IMR-90 (cell line): Measurements from ENCODE around the gene SCN10A. TPM values are rescaled to one million over a fixed set of nuclear protein-coding genes. Genes with fewer than 3 reads are reported as not detected.

Experiments
- ATAC-seq: fragments of 200-7000 bp; cut with Tn5 transposase; 2 replicates; pipeline ENCODE4 v1.9.1; 2020; ENCODE audit warnings: low read depth, mild to moderate bottlenecking, moderate library complexity
- BruUV-seq: library from RNA; stranded (reverse); fragments of 400-500 nt; replicated peaks from 2 replicates; lab custom pipeline; 2021; lab: Mats Ljungman, UMichigan
- CTCF ChIA-PET: fragments of 300-600 bp; formaldehyde crosslinking; extraction: SDS; loops from one replicate; lab custom pipeline; 2021; ENCODE audit warnings: antibody characterized with exemption; lab: Yijun Ruan, JAX
- POLR2A ChIA-PET: fragments of 300-600 bp; sonication (Branson Sonifier 250); formaldehyde crosslinking; loops from one replicate; lab custom pipeline; 2022; ENCODE audit warnings: antibody characterized with exemption; ENCODE audit not compliant: unreplicated experiment; lab: Charles Lee
- DNase-seq: peaks from one replicate; pipeline ENCODE4 v3.0.0; 2013
- H2AFZ ChIP-seq: replicated peaks from 2 replicates; pipeline ENCODE3; 2013; ENCODE audit warnings: low read length, mild to moderate bottlenecking; ENCODE audit not compliant: poor library complexity
- H2AK5ac ChIP-seq: 2 replicates; pipeline ENCODE4 v1.6.1; 2013; ENCODE audit warnings: low read depth, low read length, inconsistent platforms
- H2AK9ac ChIP-seq: replicated peaks from 2 replicates; pipeline ENCODE3; 2013; ENCODE audit warnings: mild to moderate bottlenecking, low read depth, low read length, moderate library complexity; ENCODE audit not compliant: poor library complexity
- H2BK120ac ChIP-seq: 2 replicates; pipeline ENCODE4 v1.6.1; 2013; ENCODE audit warnings: low read depth, low read length, inconsistent platforms
- H2BK15ac ChIP-seq: 3 replicates; pipeline ENCODE4 v1.6.1; 2013; ENCODE audit warnings: low read depth, low read length, inconsistent platforms
- H2BK20ac ChIP-seq: 2 replicates; pipeline ENCODE4 v1.6.1; 2013; ENCODE audit warnings: low read depth, mild to moderate bottlenecking, inconsistent platforms, low read length, moderate library complexity
- H2BK5ac ChIP-seq: 2 replicates; pipeline ENCODE4 v1.6.1; 2013; ENCODE audit warnings: mild to moderate bottlenecking, low read depth, low read length, inconsistent platforms; ENCODE audit not compliant: poor library complexity, severe bottlenecking
- H3K14ac ChIP-seq: replicated peaks from 2 replicates; pipeline ENCODE4 v1.6.1; 2013; ENCODE audit warnings: low read depth, low read length, inconsistent platforms
- H3K18ac ChIP-seq: 2 replicates; pipeline ENCODE4 v1.6.1; 2013; ENCODE audit warnings: low read depth, low read length, control low read depth
- H3K23ac ChIP-seq: 2 replicates; pipeline ENCODE4 v1.6.1; 2013; ENCODE audit warnings: low read depth, low read length, inconsistent platforms
- H3K27ac ChIP-seq: 2 replicates; pipeline ENCODE4 v1.5.1; 2013; ENCODE audit warnings: mild to moderate bottlenecking, control low read depth, low read length; ENCODE audit not compliant: insufficient read depth
- H3K27me3 ChIP-seq: 2 replicates; pipeline ENCODE4 v1.6.1; 2013; ENCODE audit warnings: low read length; ENCODE audit not compliant: control insufficient read depth, insufficient read depth
- H3K36me3 ChIP-seq: 2 replicates; pipeline ENCODE4 v1.6.1; 2013; ENCODE audit warnings: low read length, mixed read lengths; ENCODE audit not compliant: control insufficient read depth, insufficient read depth
- H3K4ac ChIP-seq: 2 replicates; pipeline ENCODE4 v1.6.1; 2013; ENCODE audit warnings: low read depth, low read length, inconsistent platforms
- H3K4me1 ChIP-seq: 2 replicates; pipeline ENCODE4 v1.6.1; 2013; ENCODE audit warnings: low read length, mixed read lengths; ENCODE audit not compliant: control insufficient read depth, insufficient read depth
- H3K4me2 ChIP-seq: 2 replicates; pipeline ENCODE4 v1.6.1; 2013; ENCODE audit warnings: low read depth, mild to moderate bottlenecking, control low read depth, low read length, moderate library complexity
- H3K4me3 ChIP-seq: 2 replicates; pipeline ENCODE4 v1.5.1; 2013; ENCODE audit warnings: low read depth, mild to moderate bottlenecking, control low read depth, low read length, moderate library complexity; ENCODE audit not compliant: insufficient read depth
- H3K56ac ChIP-seq: 2 replicates; pipeline ENCODE4 v1.6.1; 2013; ENCODE audit warnings: low read length, inconsistent platforms; ENCODE audit not compliant: insufficient read depth; ENCODE audit errors: extremely low read depth
- H3K79me1 ChIP-seq, 2 experiments: 2 replicates each; pipeline ENCODE4 v1.6.1; 2013; ENCODE audit warnings: low read length in 2 of 2, inconsistent platforms in 1 of 2, low read depth in 1 of 2
- H3K9ac ChIP-seq: 2 replicates; pipeline ENCODE4 v1.6.1; 2013; ENCODE audit warnings: low read depth, low read length, control low read depth
- H3K9me1 ChIP-seq: 2 replicates; pipeline ENCODE4 v1.6.1; 2013; ENCODE audit warnings: low read length, inconsistent platforms; ENCODE audit not compliant: insufficient read depth
- H3K9me3 ChIP-seq: 2 replicates; pipeline ENCODE4 v1.6.1; 2013; ENCODE audit warnings: low read length; ENCODE audit not compliant: control insufficient read depth, insufficient read depth
- H4K20me1 ChIP-seq: 2 replicates; pipeline ENCODE4 v1.6.1; 2013; ENCODE audit warnings: low read length, inconsistent platforms; ENCODE audit not compliant: insufficient read depth
- H4K5ac ChIP-seq: 2 replicates; pipeline ENCODE4 v1.6.1; 2013; ENCODE audit warnings: mild to moderate bottlenecking, low read depth, low read length, control low read depth
- H4K8ac ChIP-seq, 2 experiments: 2 replicates each; pipeline ENCODE4 v1.6.1; 2013; ENCODE audit warnings: low read depth in 2 of 2, low read length in 2 of 2, control low read depth in 1 of 2, inconsistent platforms in 1 of 2
- H4K91ac ChIP-seq: 2 replicates; pipeline ENCODE4 v1.6.1; 2013; ENCODE audit warnings: low read depth, low read length, inconsistent platforms; ENCODE audit not compliant: insufficient read depth
- CEBPB ChIP-seq: IDR thresholded peaks from 2 replicates; pipeline ENCODE4 v1.6.1; 2012; ENCODE audit warnings: low read depth, low read length, improper control_type of control experiment
- CHD1 ChIP-seq: IDR thresholded peaks from 2 replicates; pipeline ENCODE4 v1.6.1; 2012; ENCODE audit warnings: low read depth, low read length, improper control_type of control experiment
- FOS ChIP-seq: fragments of 150-350 bp; IDR thresholded peaks from 2 replicates; pipeline ENCODE4 v1.6.1; 2016; ENCODE audit warnings: low read depth, low read length
- MAFK ChIP-seq: IDR thresholded peaks from 2 replicates; pipeline ENCODE4 v1.6.1; 2012; ENCODE audit warnings: low read depth, low read length, improper control_type of control experiment
- MAZ ChIP-seq: IDR thresholded peaks from 2 replicates; pipeline ENCODE4 v1.6.1; 2012; ENCODE audit warnings: low read depth, mild to moderate bottlenecking, low read length, improper control_type of control experiment, moderate library complexity, borderline replicate concordance
- RAD21 ChIP-seq: IDR thresholded peaks from 2 replicates; pipeline ENCODE4 v1.6.1; 2012; ENCODE audit warnings: low read length, improper control_type of control experiment
- RCOR1 ChIP-seq: IDR thresholded peaks from 2 replicates; pipeline ENCODE4 v1.6.1; 2012; ENCODE audit warnings: mild to moderate bottlenecking, low read length, improper control_type of control experiment; ENCODE audit not compliant: insufficient replicate concordance
- RFX5 ChIP-seq: IDR thresholded peaks from 2 replicates; pipeline ENCODE4 v1.8.0; 2012; ENCODE audit warnings: low read depth, mild to moderate bottlenecking, low read length, moderate library complexity
- SMC3 ChIP-seq: fragments of 150-350 bp; IDR thresholded peaks from 2 replicates; pipeline ENCODE4 v1.6.1; 2016; ENCODE audit warnings: low read depth, mild to moderate bottlenecking, antibody characterized with exemption, low read length, moderate library complexity
- USF2 ChIP-seq: fragments of 150-350 bp; IDR thresholded peaks from 2 replicates; pipeline ENCODE4 v1.6.1; 2017; ENCODE audit warnings: mild to moderate bottlenecking, antibody characterized with exemption, low read length, low read depth
- WGBS, 2 experiments: methylation state at CpG; one replicate each; pipeline versions ENCODE4 v1.1.5 to v1.1.7; 2013; ENCODE audit warnings: missing lambda C conversion rate in 2 of 2; ENCODE audit not compliant: insufficient read length in 1 of 2; ENCODE audit errors: extremely low coverage in 2 of 2; 5-methylcytosine and 5-hydroxymethylcytosine counted together
- dilution Hi-C: fragments of 300-500 bp; cut with HindIII; formaldehyde crosslinking; loops from one replicate; pipeline ENCODE4 v1.14.3; 2018; ENCODE audit warnings: low sequenced_read_pairs; ENCODE audit not compliant: unreplicated experiment
- in situ Hi-C: fragments of 300-500 bp; cut with MboI; formaldehyde crosslinking; loops from 3 replicates; pipeline ENCODE4 v1.14.3; 2019; ENCODE audit warnings: low sequenced_read_pairs, inconsistent platforms, mixed read lengths
- intact Hi-C: fragments of 100-400 bp; cut with micrococcal nuclease; formaldehyde crosslinking; loops from 2 replicates; pipeline ENCODE4 v1.10.0; 2022
- polyA plus RNA-seq, 3 experiments: library from polyadenylated mRNA; depleted of rRNA; stranded (reverse); fragments of >200 nt; gene quantifications; 2 replicates each; pipeline ENCODE4 v1.2.3, GENCODE V29; 2012; ENCODE audit warnings: low replicate concordance in 1 of 3
- total RNA-seq: library from RNA; depleted of rRNA; stranded (reverse); fragments of >200 nt; gene quantifications from 2 replicates; pipeline ENCODE4 v1.2.3, GENCODE V29; 2012
- TF ChIP-seq, protein P1 (sequence below): conservative IDR thresholded peaks from 2 replicates; pipeline ENCODE4 v1.5.1; 2012; ENCODE audit warnings: mild to moderate bottlenecking, low read depth, low read length, improper control_type of control experiment

Gene SCN10A
- total and polyA plus RNA-seq, 2 of the 4 experiments (the other 2 are of a cell fraction): not detected

DNA sequence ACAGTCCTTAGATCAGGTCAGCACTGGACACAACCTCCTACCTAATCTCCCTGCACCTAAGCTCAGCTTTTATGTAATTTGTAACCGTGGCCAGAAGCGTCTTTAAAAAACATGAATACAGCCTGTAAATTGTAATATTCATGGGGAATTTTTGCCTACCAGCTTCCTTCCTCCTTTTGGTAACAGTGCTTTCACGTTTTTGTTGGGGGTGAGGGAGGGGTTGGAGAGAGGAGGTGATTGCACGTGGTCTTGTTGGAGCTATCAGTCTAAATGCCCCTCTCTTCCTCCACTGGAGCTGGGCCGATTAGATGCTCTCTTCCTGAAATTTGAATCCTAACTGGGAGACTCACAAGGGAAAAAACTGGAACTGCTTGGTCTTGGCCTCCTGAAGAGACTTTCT lies 131.5 kb downstream of the SCN10A start:
- no TSS peak for BruUV-seq
- ChIA-PET CTCF (no interaction called here), POLR2A (no interaction called here)
- Histone ChIP-seq H4K5ac (no peak overlapping the region), H3K14ac (no peak overlapping the region), H2AK9ac (no peak overlapping the region), H3K79me1 (no peaks in the 10 kb centered on the region), H3K9ac (no peak overlapping the region), H2AK5ac (no peak overlapping the region), H3K9me3 (no peaks in the 10 kb centered on the region), H3K18ac (no peak overlapping the region), H4K8ac (no peak overlapping the region), H3K4me1 (no peaks in the 10 kb centered on the region), H3K27me3 (peaks cover 12% of the 10 kb centered on the region), H4K20me1 (no peaks in the 10 kb centered on the region), H3K4me3 (no peak overlapping the region), H3K36me3 (no peaks in the 10 kb centered on the region), H3K27ac (no peak overlapping the region), H2BK120ac (no peak overlapping the region), H2BK15ac (no peak overlapping the region), H2BK5ac (no peak overlapping the region), H3K23ac (no peak overlapping the region), H2BK20ac (no peak overlapping the region), H3K9me1 (no peaks in the 10 kb centered on the region), H3K56ac (no peak overlapping the region), H2AFZ (no peak overlapping the region), H4K91ac (no peak overlapping the region), H3K4ac (no peak overlapping the region), H3K4me2 (no peak overlapping the region)
- DNase-seq (no peak), ATAC-seq (no peak)
- intact Hi-C loops (no loop called here), dilution Hi-C loops (no loop called here), in situ Hi-C loops (no loop called here)
- no CpG with 5 or more reads among the region's 5 CpGs for WGBS, 2 experiments
- no peak for TF ChIP-seq CHD1
- TF ChIP-seq SMC3: no peak
- TF ChIP-seq RAD21: no peak
- no peak for TF ChIP-seq MAZ
- TF ChIP-seq, protein P1, sequence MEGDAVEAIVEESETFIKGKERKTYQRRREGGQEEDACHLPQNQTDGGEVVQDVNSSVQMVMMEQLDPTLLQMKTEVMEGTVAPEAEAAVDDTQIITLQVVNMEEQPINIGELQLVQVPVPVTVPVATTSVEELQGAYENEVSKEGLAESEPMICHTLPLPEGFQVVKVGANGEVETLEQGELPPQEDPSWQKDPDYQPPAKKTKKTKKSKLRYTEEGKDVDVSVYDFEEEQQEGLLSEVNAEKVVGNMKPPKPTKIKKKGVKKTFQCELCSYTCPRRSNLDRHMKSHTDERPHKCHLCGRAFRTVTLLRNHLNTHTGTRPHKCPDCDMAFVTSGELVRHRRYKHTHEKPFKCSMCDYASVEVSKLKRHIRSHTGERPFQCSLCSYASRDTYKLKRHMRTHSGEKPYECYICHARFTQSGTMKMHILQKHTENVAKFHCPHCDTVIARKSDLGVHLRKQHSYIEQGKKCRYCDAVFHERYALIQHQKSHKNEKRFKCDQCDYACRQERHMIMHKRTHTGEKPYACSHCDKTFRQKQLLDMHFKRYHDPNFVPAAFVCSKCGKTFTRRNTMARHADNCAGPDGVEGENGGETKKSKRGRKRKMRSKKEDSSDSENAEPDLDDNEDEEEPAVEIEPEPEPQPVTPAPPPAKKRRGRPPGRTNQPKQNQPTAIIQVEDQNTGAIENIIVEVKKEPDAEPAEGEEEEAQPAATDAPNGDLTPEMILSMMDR: no peak
- no peak for TF ChIP-seq RFX5
- no peak for TF ChIP-seq RCOR1
- TF ChIP-seq CEBPB: no peak
- TF ChIP-seq MAFK: no peak
- no peak for TF ChIP-seq USF2
- TF ChIP-seq FOS: no peak
